NCI-H146 treated with DMSO at 0.1 percent for 48 hours (cell line): ENCODE data around the gene CFAP54.

ENCODE experiments used
- DNase-seq: peaks from one replicate; lab custom pipeline; 2025; ENCODE audit not compliant: unreplicated experiment; lab: John Stamatoyannopoulos, UW

Gene CFAP54

DNA sequence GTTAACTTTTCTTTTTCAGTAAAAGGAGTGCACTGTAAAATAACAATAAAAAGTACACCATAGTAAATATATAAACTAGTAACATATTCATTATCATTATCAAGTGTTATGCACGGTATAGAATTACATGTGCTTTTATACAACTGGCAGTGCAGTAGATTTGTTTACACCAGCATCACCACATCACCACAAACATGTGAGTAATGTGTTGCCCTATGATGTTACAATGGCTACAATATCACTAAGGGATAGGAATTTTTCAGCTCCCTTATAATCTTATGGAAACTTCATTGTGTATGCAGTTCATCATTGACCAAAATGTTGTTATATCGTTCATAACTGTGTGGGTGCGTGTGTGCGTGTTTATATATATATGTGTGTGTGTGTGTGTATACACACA is 394.2 kb downstream of the CFAP54 start:
- DNase-seq, result no peak

- no peak for DNase-seq
Measured at GRCh38 chr12:96886998-96887677, 397.8 kb downstream of the CFAP54 start.

GRCh38 chr12:96889273-96889933 is 400.0 kb downstream of the CFAP54 start:
- DNase-seq, result no peak

GRCh38 chr12:96890331-96890730 is 401.0 kb downstream of the CFAP54 start:
- no peak for DNase-seq

- no peak for DNase-seq
Measured at GRCh38 chr12:96892104-96892503, 402.7 kb downstream of the CFAP54 start.

DNA sequence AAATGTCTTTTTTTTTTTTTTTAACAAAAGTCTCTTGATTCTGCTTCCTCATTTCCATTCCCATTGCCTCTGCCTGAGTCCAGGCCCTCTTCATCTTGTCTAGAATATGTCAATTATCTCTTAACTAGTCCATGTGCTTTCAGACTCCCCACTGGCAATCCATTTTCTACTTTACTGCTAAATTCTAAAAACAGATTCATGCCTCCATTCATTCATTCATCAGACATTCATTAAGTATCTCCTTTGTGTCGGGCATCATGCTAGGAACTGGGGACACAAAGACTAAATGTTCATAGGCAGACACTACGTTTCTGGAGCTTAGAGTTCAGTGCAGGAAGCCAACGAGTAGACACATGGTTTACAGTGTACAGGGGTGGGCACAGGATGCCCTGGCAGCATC is 408.0 kb downstream of the CFAP54 start:
- no peak for DNase-seq

DNA sequence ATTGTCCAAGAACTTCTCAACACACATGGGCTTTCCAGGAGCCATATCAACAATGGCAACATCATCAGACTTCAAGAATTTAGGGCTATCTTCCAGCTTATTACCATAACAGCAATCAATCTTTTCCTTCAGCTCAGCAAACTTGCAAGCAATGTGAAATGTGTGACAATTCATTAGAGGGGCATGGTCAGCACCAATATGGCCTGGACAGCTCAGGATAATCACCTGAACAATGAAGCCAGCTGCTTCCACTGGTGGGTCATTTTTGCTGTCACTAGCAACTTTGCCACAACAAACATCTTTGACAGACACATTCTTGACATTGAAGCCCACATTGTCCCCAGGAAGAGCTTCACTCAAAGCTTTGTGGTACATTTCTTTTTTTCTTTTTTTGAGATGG is 411.8 kb downstream of the CFAP54 start:
- no peak for DNase-seq

DNA sequence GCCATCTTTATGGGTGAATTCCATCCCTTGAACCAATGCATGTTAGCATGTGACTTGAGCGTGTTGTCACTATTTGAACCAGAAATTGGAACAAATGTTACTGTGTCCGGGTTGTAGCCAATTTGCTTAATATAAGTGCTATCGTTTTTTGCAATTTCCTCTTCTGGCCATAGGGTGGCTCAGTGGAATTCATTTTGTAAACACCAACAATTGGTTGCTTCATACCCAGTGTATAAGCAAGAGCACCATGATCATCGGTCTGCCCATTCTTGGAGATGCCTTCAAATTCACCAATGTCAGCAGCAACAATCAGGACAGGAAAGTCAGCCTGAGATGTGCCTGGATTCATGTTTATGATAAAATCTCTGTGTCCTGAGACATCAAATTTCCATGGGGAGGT is 412.7 kb downstream of the CFAP54 start:
- no peak for DNase-seq

- no peak for DNase-seq
Measured at GRCh38 chr12:96906498-96906848, 417.1 kb downstream of the CFAP54 start.

- DNase-seq, result peak; percentile 60
Measured at GRCh38 chr12:96906849-96907670, 417.7 kb downstream of the CFAP54 start, which contains the start of gene NEDD1. Gene NEDD1 (plus strand): TSS chr12:96907257. CDS start chr12:96909760, 2,503 bp downstream.

- no peak for DNase-seq
Measured at GRCh38 chr12:96907671-96908422, 418.5 kb downstream of the CFAP54 start.

GRCh38 chr12:96908423-96908675 is 419.0 kb downstream of the CFAP54 start:
- no peak for DNase-seq

DNA sequence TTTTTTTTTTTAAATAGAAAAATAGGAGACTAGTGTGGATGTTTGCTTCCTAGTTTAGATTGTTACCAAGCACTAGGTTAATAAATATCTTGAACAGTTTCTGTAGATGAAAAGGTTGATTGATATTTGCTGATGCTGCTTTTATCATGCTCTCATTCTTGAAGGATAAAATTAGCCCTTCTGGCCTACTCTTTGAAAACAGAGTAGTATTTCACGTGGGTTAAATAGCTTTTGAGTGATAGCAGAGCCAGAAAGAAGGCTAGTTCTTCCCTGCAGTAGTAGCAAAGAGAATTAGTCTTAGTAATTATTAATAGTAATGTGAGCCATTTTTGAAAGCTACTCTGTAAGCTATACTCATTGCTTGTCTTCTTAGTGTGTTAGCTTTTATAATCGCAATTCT is 422.9 kb downstream of the CFAP54 start:
- no peak for DNase-seq

GRCh38 chr12:96912943-96913342 is 423.6 kb downstream of the CFAP54 start:
- no peak for DNase-seq

GRCh38 chr12:96919510-96920210 is 430.3 kb downstream of the CFAP54 start:
- DNase-seq, result no peak
